GM21619 (cell line): ENCODE data around the gene KIAA0040.

Experiments used
- ATAC-seq: cut with Tn5 transposase; IDR thresholded peaks from one replicate; pipeline ENCODE4 v1.9.1; 2021; ENCODE audit not compliant: unreplicated experiment

KIAA0040 gene

GRCh38 chr1:175203570-175204068 is 11.0 kb upstream of the KIAA0040 start:
- no peak for ATAC-seq

- ATAC-seq = no peak
Measured at GRCh38 chr1:175200678-175201521, 8.3 kb upstream of the KIAA0040 start.

DNA sequence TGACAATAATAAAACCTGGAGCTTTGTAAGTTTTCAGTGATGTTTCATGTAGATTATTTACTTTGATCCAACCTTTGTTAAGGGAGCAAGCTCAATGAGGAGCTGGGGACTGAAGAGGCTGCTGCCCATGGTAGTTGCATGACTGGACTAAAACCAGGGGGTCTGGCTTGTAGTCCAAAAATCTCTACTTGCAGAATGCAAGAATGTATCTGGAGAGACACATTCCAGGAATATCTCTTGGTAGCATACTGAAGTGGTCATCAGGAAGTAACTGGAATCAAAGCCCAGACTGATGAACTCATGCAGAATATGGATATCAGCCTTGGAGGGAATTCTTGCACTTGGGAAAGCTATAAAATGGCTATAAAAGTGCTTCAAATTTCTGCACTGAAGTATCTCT is 5.8 kb upstream of the KIAA0040 start:
- ATAC-seq = no peak

GRCh38 chr1:175197531-175197930 is 5.0 kb upstream of the KIAA0040 start:
- no peak for ATAC-seq

GRCh38 chr1:175195798-175196197 is 3.2 kb upstream of the KIAA0040 start:
- no peak for ATAC-seq

DNA sequence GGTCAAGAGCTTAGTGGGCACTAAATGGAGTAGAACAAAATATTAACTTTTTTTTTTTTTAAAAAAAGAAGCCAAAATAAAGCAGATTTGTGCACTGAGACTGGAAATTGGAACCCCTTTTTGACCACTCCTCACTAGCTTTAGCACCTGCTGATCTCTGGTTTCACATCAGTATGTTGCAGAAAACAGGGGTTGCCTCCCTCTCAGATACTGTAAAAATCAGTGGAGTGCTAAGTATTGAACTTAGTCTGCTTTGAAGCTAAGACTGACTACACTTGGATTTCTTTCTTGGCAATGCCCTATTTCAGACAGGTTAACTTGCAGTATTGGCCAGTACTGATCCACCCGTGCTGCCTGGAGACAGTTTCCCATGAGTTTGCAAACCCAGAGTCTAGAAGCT is 2.7 kb upstream of the KIAA0040 start:
- ATAC-seq = no peak

DNA sequence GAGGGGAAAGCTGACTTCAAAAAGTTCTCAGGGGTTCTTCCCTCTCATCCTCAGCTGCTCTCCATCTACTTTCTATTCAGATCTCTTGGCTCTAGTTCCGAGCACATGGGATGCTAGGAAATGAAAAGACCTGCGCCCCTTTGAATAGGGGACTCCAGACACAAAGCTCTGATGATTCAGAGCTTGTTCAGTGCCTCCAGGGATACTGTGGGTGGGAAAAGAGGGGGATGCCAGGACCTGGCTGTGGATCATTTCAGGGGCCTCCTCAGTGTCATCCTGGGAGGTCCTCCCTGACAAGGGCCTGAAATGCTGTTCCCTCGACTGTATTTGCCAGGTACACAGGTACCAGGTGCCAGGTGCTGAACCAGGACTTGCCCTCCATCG is 943 bp upstream of the KIAA0040 start:
- ATAC-seq = no peak

- no peak for ATAC-seq
Measured at GRCh38 chr1:175192111-175192629, 406 bp downstream of the KIAA0040 start.

DNA sequence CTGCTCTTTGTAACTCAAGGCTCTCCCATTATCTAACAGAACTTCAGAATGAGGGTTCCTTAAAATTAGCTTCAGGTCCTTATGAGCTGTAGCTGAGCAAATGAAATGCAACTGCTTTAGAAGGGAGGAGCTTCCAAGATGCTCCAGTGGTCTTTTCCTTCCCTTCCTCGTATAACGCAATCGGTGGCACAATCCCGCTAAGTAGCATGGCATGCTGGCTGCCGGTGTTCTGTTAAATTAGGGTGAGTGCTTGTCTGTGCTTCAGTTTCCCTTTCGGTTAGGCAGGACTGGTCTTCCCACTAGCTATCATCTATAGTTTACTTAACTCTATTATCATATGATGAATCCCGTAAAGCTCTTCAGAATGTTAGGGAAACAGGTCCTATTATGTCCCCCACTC is 917 bp downstream of the KIAA0040 start:
- peak; percentile 25 for ATAC-seq

GRCh38 chr1:175188936-175189335 is 3.6 kb downstream of the KIAA0040 start:
- peak; percentile 59 for ATAC-seq

DNA sequence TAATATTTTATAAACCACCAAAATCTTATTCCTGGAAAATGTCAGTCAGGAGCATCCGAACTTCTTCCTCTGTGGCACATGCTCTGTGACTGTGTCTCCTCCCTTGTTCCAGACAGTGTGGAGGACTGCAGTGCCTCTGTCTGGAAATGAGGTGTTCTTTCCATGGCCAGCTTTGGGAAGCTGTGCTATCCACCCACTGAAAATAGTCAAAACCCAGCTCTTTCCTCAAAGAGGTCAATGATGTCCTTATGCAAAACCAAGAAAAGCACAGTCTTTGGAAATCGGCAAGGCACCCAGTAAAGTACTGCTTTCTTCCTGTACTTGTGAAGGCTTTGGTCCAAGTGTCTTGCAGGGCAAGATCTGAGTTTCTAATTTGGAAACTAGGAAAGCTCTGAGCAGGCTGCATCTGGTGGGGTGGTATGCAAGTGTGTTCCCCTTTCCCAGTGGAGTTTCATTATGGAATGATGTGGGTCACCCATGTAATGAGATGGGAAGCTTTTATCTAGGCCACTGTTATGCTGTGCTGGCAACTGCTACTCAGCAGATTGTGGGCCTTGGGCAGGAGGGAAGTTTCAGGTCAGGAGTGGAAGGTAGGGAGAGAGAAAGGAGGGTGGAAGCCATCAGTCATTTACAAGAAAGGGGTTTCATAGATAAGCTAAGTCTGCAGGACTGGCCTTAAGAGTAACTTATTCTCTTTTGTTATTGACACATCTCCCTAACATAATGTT is 6.0 kb downstream of the KIAA0040 start:
- ATAC-seq = no peak

GRCh38 chr1:175185903-175186302 is 6.7 kb downstream of the KIAA0040 start:
- ATAC-seq = no peak

DNA sequence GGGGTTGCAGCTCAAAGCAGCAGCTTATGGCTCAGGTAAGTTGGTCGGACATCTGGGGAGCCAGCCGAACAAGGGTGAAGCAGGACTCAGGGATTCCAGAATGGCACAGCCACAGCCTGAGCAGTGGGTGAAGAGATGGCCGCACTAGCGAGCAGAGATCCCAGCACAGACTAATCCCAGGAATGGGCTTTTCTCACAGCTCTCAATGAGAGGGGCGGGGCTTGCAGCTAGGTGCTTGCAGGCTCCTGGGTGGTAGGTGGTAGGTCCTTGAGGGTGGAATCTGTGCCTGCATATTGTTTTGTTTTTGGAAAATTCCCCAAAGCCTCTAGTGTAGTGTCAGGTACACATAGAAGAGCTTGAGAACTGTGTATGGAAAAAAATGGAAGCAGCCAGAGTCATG is 9.0 kb downstream of the KIAA0040 start:
- no peak for ATAC-seq

DNA sequence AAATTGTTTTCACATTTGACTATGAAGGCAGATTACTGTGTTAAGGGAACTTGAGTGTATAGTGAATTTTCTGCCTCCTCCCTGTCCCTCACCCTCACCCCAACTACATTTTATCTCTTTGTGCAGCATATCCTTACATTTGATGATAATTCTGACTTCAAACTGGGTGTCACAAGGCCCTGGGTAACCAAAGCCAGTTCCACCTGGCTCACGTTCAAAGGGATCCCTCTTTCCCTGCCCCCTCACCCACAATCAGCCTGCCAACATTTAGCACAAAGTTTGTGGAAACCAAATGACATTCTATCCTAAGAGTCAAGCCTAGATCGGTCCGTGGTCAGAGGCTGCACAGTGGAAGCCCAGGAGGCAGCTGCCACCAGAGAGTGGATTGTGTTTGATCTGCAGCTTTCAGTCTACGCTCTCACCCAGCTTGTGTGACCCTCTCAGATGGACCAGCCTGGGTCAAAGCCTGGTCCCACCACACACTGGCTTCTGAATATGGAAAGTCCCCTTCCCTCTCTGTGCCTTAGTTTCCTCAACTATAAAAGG is 10.3 kb downstream of the KIAA0040 start:
- no peak for ATAC-seq

- ATAC-seq = no peak
Measured at GRCh38 chr1:175179837-175180590, 12.6 kb downstream of the KIAA0040 start.

DNA sequence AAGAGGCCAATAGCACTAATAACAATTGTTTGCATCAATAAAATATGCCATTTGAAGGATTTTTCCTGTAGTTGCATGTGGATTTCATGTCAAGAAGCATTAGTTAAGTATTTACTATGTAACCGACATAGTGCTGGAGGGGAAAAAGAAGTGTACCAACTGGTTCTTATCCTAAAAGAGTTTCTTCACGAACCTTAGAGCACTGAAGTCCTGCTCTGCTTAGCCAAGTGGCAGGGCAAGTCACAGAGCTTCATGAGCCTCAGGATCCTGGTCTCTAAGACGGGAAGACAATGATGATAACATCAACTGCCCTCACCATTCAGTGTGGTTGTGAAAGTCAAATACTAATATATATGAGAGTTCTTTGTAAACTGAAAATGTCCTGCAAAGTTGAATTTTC is 14.1 kb downstream of the KIAA0040 start:
- ATAC-seq = no peak

DNA sequence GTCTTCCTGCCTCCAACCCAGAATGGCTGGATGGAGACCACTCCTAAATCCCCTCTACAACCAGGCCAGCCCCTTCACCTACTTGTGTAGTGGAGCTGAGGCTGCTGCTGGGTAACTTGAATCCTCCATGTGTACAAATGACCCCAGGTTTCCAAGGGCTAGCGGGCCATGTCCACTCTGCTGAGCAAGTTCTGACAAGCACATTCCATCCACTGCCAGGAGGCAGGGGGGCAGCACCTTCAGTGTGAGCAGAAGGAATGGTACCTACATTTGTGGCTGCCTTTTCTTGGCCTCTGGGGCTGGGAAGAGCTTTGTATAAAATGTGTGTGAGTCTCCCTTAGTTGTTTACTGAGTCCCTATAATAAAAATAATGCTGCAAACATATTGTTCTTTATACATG is 14.5 kb downstream of the KIAA0040 start:
- ATAC-seq = no peak

- no peak for ATAC-seq
Measured at GRCh38 chr1:175176246-175176645, 16.3 kb downstream of the KIAA0040 start.

DNA sequence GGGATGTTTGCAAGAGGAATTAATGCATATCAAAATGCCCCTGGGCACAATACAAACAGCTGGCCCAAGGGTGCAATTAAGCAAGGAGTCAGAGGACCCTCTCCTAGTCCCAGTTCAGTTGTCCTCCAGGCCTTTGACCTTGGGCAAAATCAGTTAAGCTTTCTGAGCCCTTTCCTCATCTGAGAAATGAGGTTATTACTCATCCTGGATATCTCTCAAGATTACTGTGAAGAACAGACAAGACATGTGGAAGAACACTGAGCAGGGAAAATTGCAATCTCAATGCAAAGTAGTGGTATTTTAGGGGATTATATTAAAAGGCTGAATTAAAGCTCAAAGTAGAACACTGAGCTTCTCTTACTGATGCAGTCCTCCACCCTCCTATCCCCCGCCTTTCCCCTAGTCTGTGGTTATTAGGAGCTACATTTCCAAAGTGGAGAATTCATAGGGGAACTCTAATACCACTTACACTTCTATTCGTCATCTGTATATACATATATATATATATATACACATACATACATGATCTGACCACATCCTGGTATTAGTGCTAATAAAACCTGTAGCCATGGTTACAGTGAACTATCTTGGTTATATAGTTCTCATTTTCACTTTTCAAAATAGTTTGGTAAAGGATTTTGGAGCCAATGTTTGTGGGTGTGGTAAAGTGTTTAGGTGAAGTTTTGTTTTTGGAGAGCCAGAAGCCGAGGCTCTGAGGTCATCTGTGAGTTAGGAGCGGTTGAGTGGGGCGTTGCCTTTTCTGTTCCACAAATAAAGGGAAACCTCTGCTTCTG is 18.1 kb downstream of the KIAA0040 start:
- ATAC-seq = peak; percentile 91

- ATAC-seq = no peak
Measured at GRCh38 chr1:175173531-175173930, 19.0 kb downstream of the KIAA0040 start.
